ENCODE results near the gene MED12.

MED12 gene

DNA sequence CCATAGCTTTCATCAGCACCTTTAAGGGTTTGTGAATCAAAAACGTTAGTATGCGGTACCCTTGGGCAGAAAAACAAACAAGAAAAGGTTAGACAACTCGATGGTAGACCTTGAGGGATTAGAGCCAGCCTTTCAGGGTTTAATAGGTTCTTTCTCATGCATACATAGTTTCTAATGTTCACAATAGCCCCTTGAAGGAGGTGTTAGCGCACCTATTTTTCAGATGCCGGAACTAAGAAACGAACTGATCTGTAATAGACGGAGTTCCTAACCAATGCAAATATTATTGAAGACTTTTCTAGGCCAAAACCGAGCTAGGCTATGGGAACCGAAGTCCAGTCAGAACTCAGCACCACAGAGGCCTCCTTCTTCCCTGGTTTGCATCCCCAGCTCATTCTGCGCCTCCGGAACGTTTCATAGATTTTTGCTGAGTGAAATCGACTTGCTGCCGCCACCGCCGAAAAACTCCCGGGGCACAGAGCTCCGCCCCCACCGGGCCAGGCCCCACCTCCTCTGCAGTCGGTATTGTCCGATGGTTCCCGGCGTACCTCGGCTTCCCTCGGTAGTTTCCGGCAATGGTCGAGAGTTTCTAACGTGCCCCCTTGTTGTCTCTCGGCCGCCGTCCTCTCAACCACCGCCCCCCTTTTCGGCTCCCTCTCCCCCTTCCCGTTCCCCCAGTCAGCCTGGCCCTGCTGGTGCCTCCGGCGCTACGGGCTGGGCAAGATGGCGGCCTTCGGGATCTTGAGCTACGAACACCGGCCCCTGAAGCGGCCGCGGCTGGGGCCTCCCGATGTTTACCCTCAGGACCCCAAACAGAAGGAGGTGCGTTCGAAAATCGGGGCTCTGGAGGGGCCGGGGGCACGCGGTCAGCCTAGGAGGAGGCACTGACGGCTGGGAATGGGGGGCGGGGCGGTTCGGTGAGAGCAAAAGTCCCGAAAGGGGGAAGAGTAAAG lies at the start of gene MED12:
TSS of gene MED12 (plus strand) at position 565 of the 953 bp plus-strand sequence. CDS start at position 724, 159 bp downstream.
- DNase-seq: peak; percentile 49

DNA sequence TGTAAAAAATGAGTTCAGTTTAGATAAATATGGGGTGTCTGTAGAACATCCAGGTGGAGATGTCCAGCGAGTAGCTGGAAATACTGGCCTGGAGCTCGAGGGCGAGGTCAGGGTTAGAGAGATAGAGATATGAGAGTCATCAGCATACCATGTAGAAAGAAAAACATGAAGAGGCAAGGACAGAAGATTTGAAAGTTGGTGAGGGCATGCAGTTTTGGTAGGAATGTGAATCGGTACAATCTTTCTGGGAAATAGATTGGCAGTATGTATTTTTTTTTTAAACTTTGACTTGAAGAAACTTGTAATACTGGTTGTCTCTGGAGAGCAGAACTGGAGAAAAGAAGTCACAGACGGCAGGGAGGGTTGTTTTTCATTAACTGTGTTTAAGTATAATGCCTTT lies 47.9 kb upstream of the MED12 start:
- DNase-seq: no peak

DNA sequence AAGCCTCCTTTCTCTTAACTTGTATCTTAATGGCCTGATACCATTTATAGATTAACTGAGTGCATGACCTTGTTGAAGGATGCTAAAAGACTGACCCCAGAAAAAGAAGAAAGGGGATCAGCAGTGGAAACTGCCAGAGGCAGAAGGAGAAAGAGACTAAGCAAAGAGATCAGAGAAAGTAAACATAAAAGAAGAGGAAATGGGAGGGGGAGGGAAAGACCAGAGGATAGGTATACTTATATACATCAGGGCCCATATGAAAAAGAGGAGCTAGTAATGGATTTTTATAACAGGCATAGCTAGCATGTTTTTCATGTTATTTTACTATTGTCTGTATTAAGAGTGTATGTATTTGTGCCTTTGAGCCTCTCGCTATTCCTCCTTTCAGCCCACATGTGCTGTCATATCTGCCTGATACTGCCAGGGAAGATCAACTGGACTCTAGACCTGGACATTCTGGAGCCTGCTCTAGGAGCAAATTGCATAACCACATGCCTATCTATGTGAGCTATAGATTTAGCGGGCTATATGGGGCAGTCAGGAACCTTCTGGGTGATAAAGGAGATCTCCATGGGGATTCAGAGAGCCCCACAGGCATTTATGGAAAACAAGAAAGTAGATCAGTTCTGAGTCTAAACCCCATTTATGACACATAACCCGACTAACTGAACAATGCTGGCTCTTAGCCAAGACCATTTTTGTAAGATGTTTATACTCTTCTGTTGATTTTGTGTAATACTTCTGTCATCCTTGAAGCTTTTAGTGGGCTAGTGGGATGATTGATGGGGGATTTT lies 36.9 kb upstream of the MED12 start:
- DNase-seq: no peak

DNA sequence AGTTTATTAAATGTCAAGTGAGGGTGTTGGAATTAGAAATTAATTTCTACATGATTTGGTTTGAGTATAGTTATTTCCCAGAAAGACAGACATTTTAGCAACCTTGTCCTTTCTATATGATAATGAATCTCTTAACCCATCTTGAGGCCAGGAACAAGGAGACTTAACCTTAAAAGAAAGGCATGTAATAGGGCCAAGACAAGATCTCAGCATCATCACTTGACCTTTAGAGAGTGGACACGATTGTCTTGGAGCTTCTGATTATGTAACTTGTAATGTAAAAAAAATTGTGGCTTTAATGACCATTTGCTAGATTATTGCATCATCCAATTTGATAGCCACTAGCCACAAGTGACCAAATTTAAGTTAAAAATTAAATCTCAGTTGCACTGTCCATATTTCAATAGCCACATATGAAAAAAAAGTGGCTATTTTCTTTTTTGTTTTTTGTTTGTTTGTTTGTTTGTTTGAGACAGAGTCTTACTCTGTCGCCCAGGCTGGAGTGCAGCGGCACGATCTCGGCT lies 36.2 kb upstream of the MED12 start:
- no peak for DNase-seq

DNA sequence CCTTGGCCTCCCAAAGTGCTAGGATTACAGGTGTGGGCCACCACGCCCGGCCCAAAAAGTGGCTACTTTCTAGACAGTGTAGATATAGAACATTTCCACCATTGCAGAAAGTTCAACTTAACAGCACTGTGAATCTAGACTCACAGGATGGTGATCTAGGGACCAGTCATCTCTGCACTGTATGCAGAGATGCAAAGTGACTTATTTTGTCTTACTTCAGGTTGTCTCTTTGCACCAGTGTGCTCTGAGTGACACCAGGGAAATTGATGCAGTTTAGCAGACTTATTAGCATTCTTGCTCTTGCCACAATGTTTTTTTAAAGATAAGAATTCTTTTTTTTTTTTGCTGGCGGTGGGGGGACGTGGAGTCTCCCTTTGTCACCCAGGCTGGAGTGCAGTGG lies 35.6 kb upstream of the MED12 start:
- no peak for DNase-seq

DNA sequence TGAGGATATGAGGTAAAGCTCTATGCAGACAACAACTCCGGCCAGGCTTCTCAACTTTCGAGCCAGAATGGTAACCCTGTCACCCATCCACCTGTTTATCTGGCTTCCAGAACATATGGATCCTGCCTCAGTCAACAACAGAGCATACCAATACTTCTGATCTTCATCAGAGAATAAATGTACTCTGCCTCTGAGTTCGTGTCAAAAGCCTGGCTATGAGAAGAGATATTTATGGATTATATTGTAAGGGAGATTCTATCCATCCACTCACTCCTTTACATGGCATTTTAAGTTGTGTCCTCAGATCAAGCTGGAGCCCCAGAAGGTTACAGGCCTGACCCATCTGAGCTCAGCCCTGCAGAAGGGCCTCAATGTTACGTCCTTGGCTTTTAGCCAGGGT lies 32.5 kb upstream of the MED12 start:
- DNase-seq: no peak

DNA sequence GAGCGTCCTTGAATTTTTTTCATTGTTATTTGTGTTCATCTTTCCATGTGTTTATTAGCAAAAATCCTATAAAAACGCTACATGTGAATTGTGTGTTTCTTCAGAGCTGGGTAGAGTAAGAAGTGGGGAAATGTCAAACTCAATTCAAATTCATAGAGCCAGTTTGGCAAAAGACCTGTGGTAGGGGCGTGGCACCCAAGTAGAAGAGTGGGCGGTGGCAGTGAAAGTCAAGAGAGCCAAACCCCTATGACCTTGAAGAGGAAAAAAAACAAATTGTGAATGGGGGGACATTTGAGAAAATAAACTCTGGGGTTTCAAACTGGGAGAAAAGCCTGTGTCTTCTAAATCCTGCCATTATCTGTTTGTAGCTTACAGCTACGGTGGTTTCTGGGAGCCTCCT lies 27.1 kb upstream of the MED12 start:
- no peak for DNase-seq

DNA sequence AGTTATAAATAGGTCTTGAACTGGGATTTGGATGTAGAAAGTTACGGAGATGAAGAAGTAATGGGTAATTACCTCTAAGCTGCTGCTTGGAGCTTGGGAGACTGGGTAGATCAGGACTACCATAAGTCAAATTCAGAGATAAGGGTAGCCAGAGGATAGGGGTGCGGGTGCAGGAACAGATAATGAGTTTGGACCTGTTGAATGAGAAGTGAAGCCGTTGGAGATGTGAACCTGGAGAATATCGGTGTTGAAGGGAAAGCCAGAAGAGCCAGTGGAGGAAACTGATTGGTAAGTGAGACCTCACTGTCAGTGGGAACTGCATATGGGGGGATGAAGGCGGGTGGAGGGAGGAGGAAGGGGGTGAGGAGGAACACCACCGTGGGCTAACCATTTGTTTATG lies 23.4 kb upstream of the MED12 start:
- no peak for DNase-seq

DNA sequence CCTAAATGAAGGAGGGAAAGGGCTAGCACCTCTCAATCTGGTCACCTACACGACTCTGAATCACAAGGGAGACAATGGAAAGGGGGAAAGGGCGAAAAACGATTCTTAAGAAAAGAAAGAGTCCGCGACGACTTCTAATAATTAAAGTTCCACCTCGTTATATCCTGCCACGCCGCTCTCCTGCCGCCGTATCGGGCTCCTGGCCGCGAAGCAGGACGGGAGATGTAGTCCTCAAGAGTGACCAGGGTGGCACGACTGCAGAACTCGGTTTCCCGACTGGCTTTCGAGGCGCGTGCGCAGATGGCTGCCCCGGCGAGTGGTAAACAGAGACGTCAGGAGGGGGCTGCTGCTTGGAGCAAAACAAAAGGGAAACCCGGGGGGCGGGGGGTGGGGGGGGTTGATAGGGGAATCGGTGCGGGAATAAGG lies 22.8 kb upstream of the MED12 start, which contains the start of gene FOXO4:
TSS of gene FOXO4 (plus strand) at position 297 of the 426 bp plus-strand sequence. CDS start 678 bp downstream, outside the sequence.
- DNase-seq: peak; percentile 18

DNA sequence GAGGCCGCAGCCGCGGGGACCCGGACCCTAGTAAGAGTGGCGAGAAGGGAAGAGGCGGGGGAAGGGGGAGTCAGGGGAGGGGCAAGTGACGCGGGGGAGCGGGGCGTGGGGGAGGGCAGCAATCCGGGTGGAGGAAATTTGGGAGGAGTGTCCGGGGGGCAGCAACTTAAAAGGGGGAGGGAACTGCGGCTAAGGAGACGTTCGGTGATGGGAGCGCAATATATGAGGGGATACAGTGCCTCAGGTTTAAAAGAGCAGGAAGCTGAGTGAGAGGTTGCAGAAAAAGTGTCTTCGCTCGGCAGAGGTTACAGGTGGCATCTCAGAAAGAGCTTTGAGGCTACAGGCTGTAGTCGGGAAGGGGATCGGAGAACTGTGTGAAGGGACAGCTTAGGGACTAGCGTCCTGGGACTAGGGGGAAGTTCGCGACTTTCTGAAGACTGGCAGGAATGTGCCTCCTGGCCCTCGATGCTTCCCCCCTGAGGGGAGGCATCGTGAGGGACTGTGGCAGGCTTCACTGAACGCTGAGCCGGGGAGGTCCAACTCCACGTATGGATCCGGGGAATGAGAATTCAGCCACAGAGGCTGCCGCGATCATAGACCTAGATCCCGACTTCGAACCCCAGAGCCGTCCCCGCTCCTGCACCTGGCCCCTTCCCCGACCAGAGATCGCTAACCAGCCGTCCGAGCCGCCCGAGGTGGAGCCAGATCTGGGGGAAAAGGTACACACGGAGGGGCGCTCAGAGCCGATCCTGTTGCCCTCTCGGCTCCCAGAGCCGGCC lies 22.2 kb upstream of the MED12 start:
- DNase-seq: no peak

DNA sequence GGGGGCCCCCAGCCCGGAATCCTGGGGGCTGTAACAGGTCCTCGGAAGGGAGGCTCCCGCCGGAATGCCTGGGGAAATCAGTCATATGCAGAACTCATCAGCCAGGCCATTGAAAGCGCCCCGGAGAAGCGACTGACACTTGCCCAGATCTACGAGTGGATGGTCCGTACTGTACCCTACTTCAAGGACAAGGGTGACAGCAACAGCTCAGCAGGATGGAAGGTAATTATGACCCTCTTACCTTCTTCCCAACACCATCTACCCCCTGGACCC lies 21.7 kb upstream of the MED12 start:
- DNase-seq: no peak

DNA sequence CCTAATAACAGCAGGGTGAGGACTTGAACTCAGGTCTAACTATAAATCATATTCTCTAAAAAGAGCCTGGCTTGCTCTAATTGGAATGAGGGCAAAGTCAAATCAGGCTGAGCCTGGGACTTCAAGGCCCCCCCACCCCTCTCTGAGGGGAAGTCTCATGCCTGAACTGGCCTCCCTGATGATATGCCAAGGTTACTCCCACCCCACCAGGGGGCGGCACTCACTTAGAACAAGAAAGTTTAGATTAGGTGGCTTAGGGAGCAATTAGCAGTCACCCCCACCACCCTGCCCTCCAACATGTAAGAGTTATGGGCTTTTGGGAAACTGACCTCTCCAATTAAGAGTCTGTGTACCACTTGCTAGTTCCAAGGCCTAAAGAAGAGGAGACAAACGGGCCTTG lies 20.1 kb upstream of the MED12 start:
- peak; percentile 32 for DNase-seq

DNA sequence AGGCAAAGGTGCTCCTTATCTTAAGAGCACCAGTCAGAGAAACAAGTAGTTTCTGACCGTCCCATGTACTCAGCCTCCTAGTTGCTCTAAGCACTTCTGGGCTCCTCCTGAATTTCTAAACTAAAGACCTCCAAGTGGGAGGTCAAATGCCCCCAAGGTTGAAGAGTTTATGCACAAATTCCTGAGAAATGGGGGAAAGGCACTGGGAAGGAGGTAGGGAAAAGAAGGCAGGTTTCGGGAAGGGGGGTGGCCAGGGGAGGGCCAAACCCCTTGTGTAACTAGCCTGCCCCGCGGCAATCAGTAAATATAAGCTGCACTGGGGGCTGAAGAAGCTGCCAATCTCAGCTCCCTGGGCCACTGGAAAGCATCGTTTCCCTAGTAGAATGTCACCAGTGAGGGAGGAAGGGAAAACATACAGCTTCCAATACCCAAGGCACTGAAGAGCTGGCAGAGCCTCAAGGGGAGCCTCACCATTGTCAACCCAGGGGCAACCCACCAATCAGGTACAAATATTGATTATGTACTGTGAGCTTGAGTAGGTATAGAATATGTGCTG lies 19.4 kb upstream of the MED12 start:
- no peak for DNase-seq

DNA sequence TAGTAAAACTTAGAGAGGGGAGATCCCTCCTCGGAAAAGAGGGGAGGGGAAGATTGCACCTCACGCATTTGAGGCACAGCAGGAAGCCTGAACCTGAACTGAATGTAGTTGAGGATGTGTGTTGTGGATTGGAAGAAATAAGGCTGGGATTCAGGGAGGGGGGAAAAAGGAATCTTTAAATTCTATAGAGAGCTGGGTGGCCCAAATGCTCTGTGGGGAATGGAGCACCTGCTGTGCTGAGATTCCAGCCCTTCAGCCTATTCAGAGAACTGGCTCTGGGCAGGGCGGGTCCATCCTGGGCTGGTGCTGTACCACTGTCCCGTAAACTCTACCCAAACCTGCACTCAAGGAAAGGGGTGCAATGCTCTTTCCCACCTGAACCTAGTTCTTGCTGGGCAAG lies 18.7 kb upstream of the MED12 start:
- DNase-seq: no peak

DNA sequence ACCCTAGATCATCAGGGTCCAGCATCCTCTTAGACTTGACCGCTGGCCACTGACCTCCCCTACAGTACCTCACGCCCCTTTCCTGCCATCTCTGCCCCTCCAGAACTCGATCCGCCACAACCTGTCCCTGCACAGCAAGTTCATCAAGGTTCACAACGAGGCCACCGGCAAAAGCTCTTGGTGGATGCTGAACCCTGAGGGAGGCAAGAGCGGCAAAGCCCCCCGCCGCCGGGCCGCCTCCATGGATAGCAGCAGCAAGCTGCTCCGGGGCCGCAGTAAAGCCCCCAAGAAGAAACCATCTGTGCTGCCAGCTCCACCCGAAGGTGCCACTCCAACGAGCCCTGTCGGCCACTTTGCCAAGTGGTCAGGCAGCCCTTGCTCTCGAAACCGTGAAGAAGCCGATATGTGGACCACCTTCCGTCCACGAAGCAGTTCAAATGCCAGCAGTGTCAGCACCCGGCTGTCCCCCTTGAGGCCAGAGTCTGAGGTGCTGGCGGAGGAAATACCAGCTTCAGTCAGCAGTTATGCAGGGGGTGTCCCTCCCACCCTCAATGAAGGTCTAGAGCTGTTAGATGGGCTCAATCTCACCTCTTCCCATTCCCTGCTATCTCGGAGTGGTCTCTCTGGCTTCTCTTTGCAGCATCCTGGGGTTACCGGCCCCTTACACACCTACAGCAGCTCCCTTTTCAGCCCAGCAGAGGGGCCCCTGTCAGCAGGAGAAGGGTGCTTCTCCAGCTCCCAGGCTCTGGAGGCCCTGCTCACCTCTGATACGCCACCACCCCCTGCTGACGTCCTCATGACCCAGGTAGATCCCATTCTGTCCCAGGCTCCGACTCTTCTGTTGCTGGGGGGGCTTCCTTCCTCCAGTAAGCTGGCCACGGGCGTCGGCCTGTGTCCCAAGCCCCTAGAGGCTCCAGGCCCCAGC lies 17.6 kb upstream of the MED12 start:
- no peak for DNase-seq

DNA sequence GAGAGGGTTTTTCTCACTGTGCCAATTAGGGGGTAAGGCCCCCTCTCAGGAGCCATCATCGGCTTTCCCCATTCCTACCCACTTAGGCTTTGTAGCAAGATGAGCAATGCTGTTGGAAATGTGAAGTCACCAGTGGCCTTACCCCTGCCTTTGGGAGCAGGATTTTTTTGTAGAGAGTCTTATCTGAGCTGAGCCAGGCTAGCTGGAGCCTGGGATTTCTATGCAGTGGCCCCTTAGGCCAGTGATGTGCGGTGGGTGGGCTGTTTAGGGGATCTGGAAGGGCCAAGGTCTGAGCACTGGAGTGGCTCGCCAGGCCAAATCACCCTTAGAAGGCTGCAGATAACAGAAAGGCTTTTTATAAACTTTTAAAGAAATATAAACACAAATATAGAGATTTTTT lies 16.1 kb upstream of the MED12 start:
- no peak for DNase-seq

DNA sequence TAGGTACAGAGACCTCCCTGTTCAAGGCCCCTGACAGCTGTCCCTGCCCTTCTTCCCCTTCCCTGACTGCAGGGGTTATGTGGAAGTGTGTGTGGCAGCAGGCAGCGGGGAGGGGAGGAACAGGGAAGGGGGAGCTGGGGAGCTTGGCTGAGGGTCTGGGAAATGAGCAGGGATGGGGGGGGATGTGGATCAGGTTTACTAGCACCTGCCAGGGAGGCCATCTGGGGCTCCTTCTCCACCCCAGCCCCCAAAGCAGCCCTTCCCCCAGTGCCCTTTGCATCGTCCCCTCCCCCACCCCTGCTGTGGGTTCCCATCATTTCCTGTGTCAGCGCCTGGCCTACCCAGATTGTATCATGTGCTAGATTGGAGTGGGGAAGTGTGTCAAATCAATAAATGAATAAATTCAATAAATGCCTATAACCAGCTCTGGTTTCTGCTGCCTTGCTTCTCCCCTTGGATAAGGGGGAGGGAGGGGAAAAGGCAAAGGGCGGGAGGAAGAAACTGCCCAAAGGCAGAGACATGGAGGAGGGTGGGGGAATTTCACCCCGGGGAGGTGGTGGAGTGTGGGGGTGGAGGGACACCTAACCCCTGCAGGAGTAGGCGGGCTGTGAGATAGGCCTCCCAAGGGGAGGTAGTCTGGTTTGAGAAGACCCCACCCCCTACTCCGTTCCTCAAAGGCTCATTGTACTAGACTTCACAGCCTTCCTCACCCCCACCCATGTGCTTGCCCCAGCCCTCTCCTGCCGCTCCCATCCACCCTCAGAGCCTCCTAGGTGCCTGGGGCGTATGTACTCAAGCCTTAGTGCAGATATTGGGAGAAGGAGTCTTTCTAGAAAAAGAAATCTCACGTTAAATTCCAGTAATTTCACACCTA lies 15.0 kb upstream of the MED12 start:
- peak; percentile 72 for DNase-seq

DNA sequence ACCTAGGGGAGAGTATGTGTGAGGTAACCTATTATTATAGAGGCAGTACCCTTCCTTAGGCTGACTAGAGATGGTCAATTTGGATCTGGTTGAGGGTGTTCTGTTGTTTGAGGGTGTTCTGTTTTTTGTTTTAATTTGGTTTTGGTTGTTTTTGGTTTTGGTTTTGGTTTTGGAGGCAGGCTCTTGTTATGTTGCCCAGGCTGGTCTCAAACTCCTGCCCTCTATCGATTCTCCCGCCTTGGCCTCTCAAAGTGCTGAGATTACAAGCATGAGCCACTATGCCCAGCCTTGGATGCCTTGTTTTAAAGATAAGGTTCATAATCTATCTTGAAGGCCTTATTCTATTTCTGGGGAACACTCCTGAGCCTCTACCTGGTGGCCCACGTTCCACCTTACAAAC lies 12.8 kb upstream of the MED12 start:
- no peak for DNase-seq

DNA sequence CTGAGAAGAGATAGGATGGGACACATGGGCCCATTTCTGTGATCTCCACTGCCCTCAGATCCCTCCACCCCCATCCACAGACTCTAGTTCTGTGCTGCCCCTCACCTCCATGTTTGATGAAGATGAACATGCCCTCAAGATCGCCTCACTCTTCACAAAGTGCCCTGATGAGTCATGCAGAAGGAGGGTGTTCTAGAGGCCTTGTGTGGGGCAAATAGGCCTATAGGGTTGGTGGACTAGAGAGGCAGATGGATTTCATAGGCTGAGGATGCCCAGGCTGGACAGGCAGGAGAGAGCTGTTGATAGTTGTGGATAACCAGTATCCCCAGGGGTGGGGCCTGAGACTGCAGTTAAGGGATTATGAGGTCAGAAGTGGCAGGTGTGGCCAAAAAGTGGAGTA lies 12.0 kb upstream of the MED12 start, which contains the start of gene CXorf65:
TSS of gene CXorf65 (minus strand) at position 314 of the 400 bp plus-strand sequence. CDS start at position 130, 184 bp downstream.
- no peak for DNase-seq

DNA sequence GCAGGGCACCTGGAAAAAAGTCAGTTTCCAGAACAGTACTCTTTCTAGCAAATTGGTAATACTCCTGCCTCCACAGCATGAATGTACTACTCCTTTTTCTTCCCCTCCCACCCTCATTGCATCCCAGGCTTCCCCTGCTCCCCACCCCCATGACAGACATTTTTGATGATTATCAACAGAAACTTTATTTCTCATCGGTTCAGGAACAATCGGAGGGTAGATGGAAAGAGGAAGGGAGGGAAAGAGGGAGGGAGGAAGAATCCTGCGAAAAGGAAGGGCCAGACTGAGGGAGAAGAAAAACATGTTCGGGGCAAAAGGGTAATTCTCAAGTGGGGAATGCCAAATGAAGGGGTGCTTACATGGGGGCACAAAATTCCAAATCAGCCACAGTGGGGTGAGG lies 11.2 kb upstream of the MED12 start:
- no peak for DNase-seq
